Lung (tissue), 16 donors: ENCODE measurements around the gene ASAH2B. TPM values are rescaled to one million over a fixed set of nuclear protein-coding genes. Genes with fewer than 3 reads are reported as not detected.
A peak's percentile ranks its signal among the peaks of the same experiment; 100 is the strongest.
"Not testable (repeated sequence)": the region's sequence is repeated elsewhere in the genome, so short reads cannot be mapped to it uniquely, and the experiment has no call there.

Experiments
- ATAC-seq: fragments of 200-7000 bp; cut with Tn5 transposase; one replicate; pipeline ENCODE4 v1.9.1; 2020; ENCODE audit warnings: moderate number of reproducible peaks; ENCODE audit not compliant: insufficient read depth, low FRiP score
- DNase-seq, 3 donors: peaks; one replicate each; pipeline ENCODE4 v3.0.0-alpha.2; 2013 to 2017
- H3K27ac ChIP-seq, 2 donors: one replicate each; pipeline ENCODE4 v1.5.1; 2013; ENCODE audit warnings: mild to moderate bottlenecking in 2 of 2, moderate library complexity in 2 of 2, control low read depth in 1 of 2, inconsistent platforms in 1 of 2, low read depth in 1 of 2, low read length in 1 of 2
- H3K27me3 ChIP-seq, 3 donors: one replicate each; pipeline ENCODE4 v1.5.1; 2013; ENCODE audit warnings: low read length in 2 of 3; ENCODE audit not compliant: control insufficient read depth in 3 of 3, insufficient read depth in 3 of 3
- H3K36me3 ChIP-seq, 4 donors: one replicate each; pipeline ENCODE4 v1.5.1; 2013; ENCODE audit warnings: low read length in 4 of 4, mild to moderate bottlenecking in 1 of 4, moderate library complexity in 1 of 4; ENCODE audit not compliant: control insufficient read depth in 4 of 4, insufficient read depth in 4 of 4
- H3K4me1 ChIP-seq, 5 donors: one replicate each; pipeline ENCODE4 v1.5.1; 2013; ENCODE audit warnings: low read length in 5 of 5, mild to moderate bottlenecking in 2 of 5, moderate library complexity in 1 of 5; ENCODE audit not compliant: control insufficient read depth in 5 of 5, insufficient read depth in 5 of 5
- H3K4me3 ChIP-seq: one replicate; pipeline ENCODE4 v1.5.1; 2013; ENCODE audit warnings: mild to moderate bottlenecking, control low read depth, moderate library complexity
- H3K9ac ChIP-seq, 2 donors: one replicate each; pipeline ENCODE4 v1.5.1; 2013; ENCODE audit warnings: low read length in 2 of 2, control low read depth in 1 of 2; ENCODE audit not compliant: insufficient read depth in 1 of 2
- H3K9me3 ChIP-seq, 4 donors: one replicate each; pipeline ENCODE4 v1.5.1; 2013; ENCODE audit warnings: low read length in 3 of 4, mild to moderate bottlenecking in 1 of 4, moderate library complexity in 1 of 4; ENCODE audit not compliant: control insufficient read depth in 4 of 4, insufficient read depth in 3 of 4
- WGBS, 2 donors: extraction: QIAGEN DNeasy Blood & Tissue Kit; methylation state at CpG; one replicate each; pipeline ENCODE4 v1.1.7; 2013; 5-methylcytosine and 5-hydroxymethylcytosine counted together
- long read RNA-seq, 5 donors: transcript quantifications; one replicate each; lab custom pipeline, GENCODE V29; 2026
- polyA plus RNA-seq, 2 donors: library from polyadenylated mRNA; stranded (reverse); fragments of 200-250 nt; gene quantifications; one replicate each; pipeline ENCODE4 v1.2.1, GENCODE V29; 2013
- total RNA-seq, 2 donors: library from RNA; depleted of rRNA in 1 of 2; stranded (reverse); fragments of >200 nt in 1 of 2; gene quantifications; one replicate each; pipeline ENCODE4 v1.2.1, GENCODE V29; 2014 to 2021
- TF ChIP-seq, protein P1 (sequence below): IDR thresholded peaks from 2 replicates; pipeline ENCODE4 v1.5.1; 2012; ENCODE audit warnings: mild to moderate bottlenecking; ENCODE audit errors: control extremely low read depth, extremely low read depth
- donor health status: control.
- donor health status: control.
- donor health status: Bipolar disorder and iron deficiency.
- donor health status: healthy.
- donor health status: DM: yes; HTN: yes; CAD: no.

Gene ASAH2B
- total RNA-seq, result 1 to 10 TPM; 3.6 to 6.1 TPM
- 1 to 10 TPM; 2.9 to 3.1 TPM for polyA plus RNA-seq
- long read RNA-seq, donor 1, full-length matches to known transcripts, result 4 of 4 reads
- long read RNA-seq, donor 1, partial matches to known transcripts, result 0 of 4 reads
- long read RNA-seq, donor 1, other reads (novel, unspliced or antisense), result 0 of 4 reads
- long read RNA-seq, donor 2, full-length matches to known transcripts, result 3 of 3 reads
- long read RNA-seq, donor 2, partial matches to known transcripts, result 0 of 3 reads
- long read RNA-seq, donor 2, other reads (novel, unspliced or antisense), result 0 of 3 reads
- long read RNA-seq, donor 3, full-length matches to known transcripts, result 1 of 1 reads
- long read RNA-seq, donor 3, partial matches to known transcripts, result 0 of 1 reads
- long read RNA-seq, donor 3, other reads (novel, unspliced or antisense), result 0 of 1 reads
- long read RNA-seq, donor 4, full-length matches to known transcripts, result 1 of 1 reads
- long read RNA-seq, donor 4, partial matches to known transcripts, result 0 of 1 reads
- long read RNA-seq, donor 4, other reads (novel, unspliced or antisense), result 0 of 1 reads
- long read RNA-seq, donor 5, full-length matches to known transcripts, result 2 of 2 reads
- long read RNA-seq, donor 5, partial matches to known transcripts, result 0 of 2 reads
- long read RNA-seq, donor 5, other reads (novel, unspliced or antisense), result 0 of 2 reads

DNA sequence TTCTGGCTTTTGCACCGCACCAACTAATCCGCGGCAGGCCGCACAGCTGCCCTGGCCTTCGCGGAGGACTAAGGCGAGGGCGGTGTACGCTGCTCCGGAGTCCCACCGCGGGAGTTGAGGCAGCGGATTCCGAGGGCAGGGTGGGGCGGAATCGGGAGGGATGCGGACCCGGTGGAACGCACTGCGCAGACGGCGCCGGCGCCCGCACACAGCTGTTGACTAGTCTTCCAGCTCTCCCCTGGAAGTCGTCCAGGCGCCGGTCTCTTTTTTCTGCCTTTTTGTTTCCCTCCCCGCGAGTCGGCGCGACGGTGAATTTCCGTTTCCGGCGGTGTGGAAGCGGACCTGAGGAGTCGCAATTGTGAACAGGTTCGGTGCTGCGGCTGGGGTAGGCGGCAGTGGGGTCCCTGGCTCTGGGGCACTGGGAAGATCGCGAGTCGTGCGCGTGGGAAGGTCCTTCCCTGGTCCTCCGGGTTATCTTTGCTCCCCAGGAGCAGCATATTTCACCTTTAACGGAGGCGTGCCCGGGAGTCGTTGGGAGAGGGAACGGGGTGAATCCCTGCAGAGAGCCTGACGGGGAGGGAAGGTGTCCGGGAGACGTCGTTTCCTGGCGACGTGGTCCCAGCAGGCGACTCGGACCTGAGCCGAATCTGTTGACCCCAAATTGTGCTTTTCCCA is at the start of gene ASAH2B:
TSS of gene ASAH2B (plus strand) at position 319 of the 675 bp plus-strand sequence. CDS start 5,195 bp downstream, outside the sequence.
- Histone ChIP-seq H3K27me3 (no peaks in the 10 kb centered on the region), H3K4me1 (peaks cover 0 to 4% (median 0%) of the 10 kb centered on the region in 5 donors), H3K36me3 (no peaks in the 10 kb centered on the region), H3K27ac (peak within 1 kb of the TSS; percentile 40 to 80), H3K4me3 (peak within 1 kb of the TSS; percentile 65), H3K9me3 (no peaks in the 10 kb centered on the region), H3K9ac (peak within 1 kb of the TSS; percentile 86 to 88)
- DNase-seq (peak; percentile 88 to 91 (median 89)), ATAC-seq (peak; percentile 84)
- TF ChIP-seq, protein P1, sequence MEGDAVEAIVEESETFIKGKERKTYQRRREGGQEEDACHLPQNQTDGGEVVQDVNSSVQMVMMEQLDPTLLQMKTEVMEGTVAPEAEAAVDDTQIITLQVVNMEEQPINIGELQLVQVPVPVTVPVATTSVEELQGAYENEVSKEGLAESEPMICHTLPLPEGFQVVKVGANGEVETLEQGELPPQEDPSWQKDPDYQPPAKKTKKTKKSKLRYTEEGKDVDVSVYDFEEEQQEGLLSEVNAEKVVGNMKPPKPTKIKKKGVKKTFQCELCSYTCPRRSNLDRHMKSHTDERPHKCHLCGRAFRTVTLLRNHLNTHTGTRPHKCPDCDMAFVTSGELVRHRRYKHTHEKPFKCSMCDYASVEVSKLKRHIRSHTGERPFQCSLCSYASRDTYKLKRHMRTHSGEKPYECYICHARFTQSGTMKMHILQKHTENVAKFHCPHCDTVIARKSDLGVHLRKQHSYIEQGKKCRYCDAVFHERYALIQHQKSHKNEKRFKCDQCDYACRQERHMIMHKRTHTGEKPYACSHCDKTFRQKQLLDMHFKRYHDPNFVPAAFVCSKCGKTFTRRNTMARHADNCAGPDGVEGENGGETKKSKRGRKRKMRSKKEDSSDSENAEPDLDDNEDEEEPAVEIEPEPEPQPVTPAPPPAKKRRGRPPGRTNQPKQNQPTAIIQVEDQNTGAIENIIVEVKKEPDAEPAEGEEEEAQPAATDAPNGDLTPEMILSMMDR, result no peak
- WGBS, 2 donors, result 0 to 1% methylated on average over 61 to 62 of the region's 62 CpGs

DNA sequence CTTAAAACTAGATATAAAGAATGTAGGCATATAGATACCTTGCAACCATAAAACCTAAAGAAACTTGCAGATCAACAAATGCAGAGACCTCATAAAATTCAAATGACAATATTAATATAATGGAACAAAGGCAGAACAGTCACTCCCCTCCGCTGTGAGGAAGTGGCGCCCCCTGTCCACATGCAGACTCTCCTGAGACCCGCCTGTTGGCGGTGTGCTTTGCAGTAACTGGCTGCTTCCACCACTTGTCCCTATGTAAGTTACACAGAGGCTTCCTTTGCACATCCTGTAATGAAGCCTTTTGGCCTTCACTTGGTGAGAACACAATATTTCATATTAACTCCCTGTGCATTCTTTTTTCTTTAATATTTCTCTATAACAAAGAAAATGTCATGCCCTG is 41.9 kb upstream of the ASAH2B start:
- not testable (repeated sequence) for H3K4me1 ChIP-seq, H3K9ac ChIP-seq, H3K27me3 ChIP-seq, H3K9me3 ChIP-seq, H3K27ac ChIP-seq, DNase-seq, H3K4me3 ChIP-seq, ATAC-seq, H3K36me3 ChIP-seq
- no CpG with 5 or more reads among the region's 4 CpGs for WGBS, 2 donors

GRCh38 chr10:50701947-50702346 is 37.8 kb upstream of the ASAH2B start:
- H3K4me1 ChIP-seq, H3K27me3 ChIP-seq, H3K9ac ChIP-seq, H3K9me3 ChIP-seq, H3K27ac ChIP-seq, DNase-seq, ATAC-seq, H3K4me3 ChIP-seq, H3K36me3 ChIP-seq: not testable (repeated sequence)
- WGBS, 2 donors, result 55 to 83% methylated on average over 2 to 3 of the region's 5 CpGs

DNA sequence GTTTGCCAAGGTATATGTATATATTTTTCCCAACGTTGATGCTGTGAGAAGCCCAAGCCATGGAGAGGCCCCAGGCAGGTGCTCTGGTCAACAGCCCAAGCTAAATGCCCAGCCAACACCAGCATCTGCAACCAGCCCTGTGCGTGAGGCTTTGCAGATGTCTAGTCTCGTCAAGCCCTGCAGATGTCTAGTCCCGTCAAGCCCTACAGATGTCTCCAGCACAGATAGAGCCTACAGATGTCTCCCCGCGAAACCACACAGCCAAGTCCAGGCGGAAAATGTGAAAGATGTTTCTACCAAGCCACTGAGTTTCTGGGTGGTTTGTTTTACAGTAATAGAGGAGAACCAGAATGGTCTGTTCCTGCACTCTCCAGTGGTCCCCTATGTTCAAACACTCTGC is 36.7 kb upstream of the ASAH2B start:
- H3K9me3 ChIP-seq, H3K9ac ChIP-seq, H3K4me3 ChIP-seq, H3K27ac ChIP-seq, DNase-seq, H3K4me1 ChIP-seq, ATAC-seq, H3K36me3 ChIP-seq, H3K27me3 ChIP-seq: not testable (repeated sequence)
- 90 to 91% methylated on average over 4 to 6 of the region's 7 CpGs for WGBS, 2 donors

GRCh38 chr10:50704436-50705079 is 35.2 kb upstream of the ASAH2B start:
- H3K9me3 ChIP-seq, H3K27me3 ChIP-seq, H3K9ac ChIP-seq, H3K36me3 ChIP-seq, H3K27ac ChIP-seq, H3K4me1 ChIP-seq, H3K4me3 ChIP-seq, ATAC-seq: not testable (repeated sequence)
- 74 to 92% methylated on average over 4 to 5 of the region's 5 CpGs for whole genome bisulfite sequencing, 2 donors
- DNase-seq, result peak in 1 of 3 donors; percentile 2

DNA sequence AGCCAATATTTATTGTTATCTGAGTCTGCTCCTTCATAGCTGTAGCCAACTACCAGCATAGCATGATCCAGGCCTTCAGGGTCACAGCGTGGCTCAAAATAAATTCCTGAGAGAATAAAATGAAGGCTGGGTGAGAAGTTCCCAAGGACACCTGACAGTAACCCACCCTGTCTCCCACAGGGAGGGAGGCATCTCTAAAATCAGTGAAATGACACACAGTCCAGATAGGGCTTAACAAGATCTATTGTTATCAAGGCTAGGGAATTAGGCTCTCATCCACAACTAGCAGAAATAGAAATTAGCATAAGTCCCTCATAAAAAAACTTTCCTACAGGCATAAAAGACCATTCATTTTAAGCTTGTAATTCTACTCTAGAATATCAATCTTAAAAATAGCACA is 33.7 kb upstream of the ASAH2B start:
- H3K27ac ChIP-seq, H3K36me3 ChIP-seq, H3K9ac ChIP-seq, ATAC-seq, H3K27me3 ChIP-seq, H3K4me3 ChIP-seq, H3K4me1 ChIP-seq, H3K9me3 ChIP-seq, DNase-seq: not testable (repeated sequence)
- WGBS, 2 donors, result 86 to 88% methylated on average over 1 of the region's 1 CpG

- not testable (repeated sequence) for H3K27ac ChIP-seq, H3K4me1 ChIP-seq, H3K27me3 ChIP-seq, H3K4me3 ChIP-seq, H3K36me3 ChIP-seq, ATAC-seq, DNase-seq, H3K9me3 ChIP-seq, H3K9ac ChIP-seq
- 82 to 86% methylated on average over 7 to 13 of the region's 13 CpGs for WGBS, 2 donors
Observed at GRCh38 chr10:50710241-50710640, 29.5 kb upstream of the ASAH2B start.
